ACHN (cell line): Measurements from ENCODE around the gene DES.

Experiments
- DNase-seq: peaks from one replicate; pipeline ENCODE4 v3.0.0-alpha.2; 2015
- in situ Hi-C: cut with HindIII; loops from 2 replicates; pipeline ENCODE4 v1.10.0; 2017; ENCODE audit warnings: low sequenced_read_pairs, low pct_ligation_motif_present, low pct_unique_long_range_greater_than_20kb

DES gene

DNA sequence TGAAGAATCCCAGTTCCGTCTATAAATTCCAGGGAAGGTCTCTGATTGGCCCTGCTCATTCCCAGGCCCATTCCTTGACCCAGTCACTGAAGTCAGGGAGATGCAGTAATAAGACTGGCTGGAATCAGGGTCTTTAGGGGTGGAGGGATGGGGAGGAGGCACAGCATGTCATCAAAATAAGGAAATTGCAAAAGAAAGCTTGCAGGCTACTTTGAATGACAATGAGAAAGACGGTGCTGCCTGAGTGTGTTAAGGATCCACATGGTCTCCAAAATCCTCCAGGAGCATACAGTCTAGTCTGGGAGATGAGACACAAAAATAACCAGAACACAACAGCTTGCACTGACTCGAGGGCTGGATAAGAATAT, 2.0 kb upstream of the DES start:
- in situ Hi-C loops = no loop called here
- no peak for DNase-seq

DNA sequence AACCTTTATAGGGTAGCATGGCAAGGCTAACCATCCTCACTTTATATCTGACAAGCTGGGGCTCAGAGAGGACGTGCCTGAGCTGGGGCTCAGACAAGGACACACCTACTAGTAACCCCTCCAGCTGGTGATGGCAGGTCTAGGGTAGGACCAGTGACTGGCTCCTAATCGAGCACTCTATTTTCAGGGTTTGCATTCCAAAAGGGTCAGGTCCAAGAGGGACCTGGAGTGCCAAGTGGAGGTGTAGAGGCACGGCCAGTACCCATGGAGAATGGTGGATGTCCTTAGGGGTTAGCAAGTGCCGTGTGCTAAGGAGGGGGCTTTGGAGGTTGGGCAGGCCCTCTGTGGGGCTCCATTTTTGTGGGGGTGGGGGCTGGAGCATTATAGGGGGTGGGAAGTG, 1.2 kb upstream of the DES start:
- no peak for DNase-seq
- in situ Hi-C loops = no loop called here

DNA sequence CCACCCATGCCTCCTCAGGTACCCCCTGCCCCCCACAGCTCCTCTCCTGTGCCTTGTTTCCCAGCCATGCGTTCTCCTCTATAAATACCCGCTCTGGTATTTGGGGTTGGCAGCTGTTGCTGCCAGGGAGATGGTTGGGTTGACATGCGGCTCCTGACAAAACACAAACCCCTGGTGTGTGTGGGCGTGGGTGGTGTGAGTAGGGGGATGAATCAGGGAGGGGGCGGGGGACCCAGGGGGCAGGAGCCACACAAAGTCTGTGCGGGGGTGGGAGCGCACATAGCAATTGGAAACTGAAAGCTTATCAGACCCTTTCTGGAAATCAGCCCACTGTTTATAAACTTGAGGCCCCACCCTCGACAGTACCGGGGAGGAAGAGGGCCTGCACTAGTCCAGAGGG, 803 bp upstream of the DES start:
- in situ Hi-C loops = no loop called here
- no peak for DNase-seq

DNA sequence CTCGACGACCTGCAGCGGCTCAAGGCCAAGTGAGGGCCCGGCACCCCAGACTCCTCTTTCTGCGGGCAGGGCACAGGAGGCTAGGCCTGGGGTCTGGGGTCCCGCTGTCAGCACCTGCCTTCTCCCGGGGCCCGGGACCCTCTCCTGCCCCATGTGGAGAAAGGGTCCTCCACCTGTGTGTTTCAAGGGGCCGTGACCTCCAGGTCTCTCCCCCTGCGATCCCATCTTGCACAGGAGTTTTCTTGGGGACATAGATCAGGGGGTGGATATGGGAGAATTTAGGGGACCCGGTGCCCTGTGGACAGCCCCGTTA, 791 bp downstream of the DES start:
- in situ Hi-C loops = no loop called here
- no peak for DNase-seq

DNA sequence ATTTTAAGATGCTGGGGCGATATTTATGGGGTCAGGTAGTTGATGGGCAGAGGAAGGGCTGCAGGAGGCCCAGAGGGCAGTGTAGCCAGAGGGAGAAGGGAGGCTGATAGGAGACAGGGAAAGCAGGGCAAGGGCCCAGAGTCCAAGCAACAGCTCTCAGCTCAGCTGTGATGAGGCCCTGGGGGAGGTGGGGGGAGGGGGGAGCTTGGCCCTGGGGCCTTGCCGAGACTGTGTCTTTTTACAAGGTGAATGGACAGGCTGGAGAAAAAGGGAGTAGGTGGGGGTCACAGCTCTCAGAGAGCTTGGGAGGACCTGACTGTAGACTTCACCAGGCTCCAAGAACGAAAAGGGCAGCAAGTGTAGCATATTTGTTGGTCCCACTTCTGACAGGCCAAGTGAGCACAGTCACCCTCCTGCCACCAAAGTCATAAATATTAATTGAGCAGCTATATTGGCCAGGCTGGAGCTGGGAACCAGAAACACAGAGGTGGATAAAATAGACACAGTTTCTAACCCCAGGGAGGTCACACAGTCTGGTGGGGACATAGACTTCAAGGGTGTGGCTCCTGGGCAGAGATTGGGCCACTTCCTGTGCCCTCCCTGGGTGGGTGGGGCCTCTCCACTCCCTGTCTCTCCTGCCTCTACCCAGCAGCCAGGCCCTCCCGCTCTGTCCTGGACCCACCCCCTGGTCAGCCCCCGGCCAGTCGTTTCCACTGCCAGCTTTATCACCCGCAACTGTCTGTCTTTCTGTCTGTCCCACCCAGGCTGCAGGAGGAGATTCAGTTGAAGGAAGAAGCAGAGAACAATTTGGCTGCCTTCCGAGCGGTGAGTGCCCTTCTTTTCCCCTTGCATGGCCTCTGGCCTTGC, 1.4 kb downstream of the DES start:
- in situ Hi-C loops = no loop called here
- no peak for DNase-seq

DNA sequence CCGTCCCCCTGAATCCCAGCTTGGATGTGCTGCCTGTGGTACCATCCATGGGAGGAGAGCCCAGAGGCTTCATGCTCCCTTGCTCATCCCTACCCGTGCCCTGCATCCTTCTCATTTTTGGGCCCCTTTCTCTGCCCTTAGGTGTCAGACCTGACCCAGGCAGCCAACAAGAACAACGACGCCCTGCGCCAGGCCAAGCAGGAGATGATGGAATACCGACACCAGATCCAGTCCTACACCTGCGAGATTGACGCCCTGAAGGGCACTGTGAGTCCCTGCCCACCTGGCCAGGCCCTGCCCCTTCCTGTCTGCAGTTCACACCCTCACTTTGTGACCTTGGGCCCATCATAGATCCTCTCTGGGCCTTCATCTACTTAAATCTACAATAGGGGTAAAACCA, 2.5 kb downstream of the DES start:
- DNase-seq = no peak
- in situ Hi-C loops = no loop called here

DNA sequence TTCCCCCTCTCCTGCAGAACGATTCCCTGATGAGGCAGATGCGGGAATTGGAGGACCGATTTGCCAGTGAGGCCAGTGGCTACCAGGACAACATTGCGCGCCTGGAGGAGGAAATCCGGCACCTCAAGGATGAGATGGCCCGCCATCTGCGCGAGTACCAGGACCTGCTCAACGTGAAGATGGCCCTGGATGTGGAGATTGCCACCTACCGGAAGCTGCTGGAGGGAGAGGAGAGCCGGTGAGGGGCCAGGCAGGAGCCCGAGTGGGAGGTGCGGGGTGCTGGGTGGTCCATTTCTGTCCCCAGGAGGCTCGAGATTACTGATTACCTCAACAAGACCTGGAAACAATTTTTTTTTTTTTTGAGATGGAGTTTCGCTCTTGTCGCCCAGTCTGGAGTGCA, 3.1 kb downstream of the DES start:
- no peak for DNase-seq
- in situ Hi-C loops = no loop called here

DNA sequence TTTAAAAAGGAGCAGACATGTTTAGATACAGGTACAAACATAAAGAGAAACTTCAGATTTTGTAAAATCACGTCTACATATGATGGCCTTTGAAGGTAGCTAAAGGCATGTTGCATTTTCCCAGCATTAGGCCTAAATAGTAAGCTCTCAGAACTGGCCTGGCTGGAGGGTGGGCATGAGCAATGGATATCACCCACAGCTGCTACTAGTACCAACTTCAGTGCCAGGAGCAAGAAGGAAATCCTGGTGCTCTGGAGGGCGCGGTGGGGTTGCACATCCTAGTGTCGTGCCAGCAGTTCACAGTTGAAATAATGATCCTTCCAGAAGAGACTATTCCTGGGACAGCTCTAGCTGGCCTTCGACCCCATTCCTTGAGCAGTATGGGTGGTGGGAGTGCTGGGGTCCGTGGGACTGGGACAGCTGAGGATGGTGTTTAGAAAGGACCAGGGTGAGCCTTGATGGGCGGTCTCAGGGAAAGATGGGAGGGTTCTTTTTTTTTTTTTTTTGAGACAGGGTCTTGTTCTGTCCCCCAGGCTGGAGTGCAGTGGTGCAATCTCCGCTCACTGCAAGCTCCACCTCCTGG, 4.9 kb downstream of the DES start:
- in situ Hi-C loops = no loop called here
- no peak for DNase-seq

DNA sequence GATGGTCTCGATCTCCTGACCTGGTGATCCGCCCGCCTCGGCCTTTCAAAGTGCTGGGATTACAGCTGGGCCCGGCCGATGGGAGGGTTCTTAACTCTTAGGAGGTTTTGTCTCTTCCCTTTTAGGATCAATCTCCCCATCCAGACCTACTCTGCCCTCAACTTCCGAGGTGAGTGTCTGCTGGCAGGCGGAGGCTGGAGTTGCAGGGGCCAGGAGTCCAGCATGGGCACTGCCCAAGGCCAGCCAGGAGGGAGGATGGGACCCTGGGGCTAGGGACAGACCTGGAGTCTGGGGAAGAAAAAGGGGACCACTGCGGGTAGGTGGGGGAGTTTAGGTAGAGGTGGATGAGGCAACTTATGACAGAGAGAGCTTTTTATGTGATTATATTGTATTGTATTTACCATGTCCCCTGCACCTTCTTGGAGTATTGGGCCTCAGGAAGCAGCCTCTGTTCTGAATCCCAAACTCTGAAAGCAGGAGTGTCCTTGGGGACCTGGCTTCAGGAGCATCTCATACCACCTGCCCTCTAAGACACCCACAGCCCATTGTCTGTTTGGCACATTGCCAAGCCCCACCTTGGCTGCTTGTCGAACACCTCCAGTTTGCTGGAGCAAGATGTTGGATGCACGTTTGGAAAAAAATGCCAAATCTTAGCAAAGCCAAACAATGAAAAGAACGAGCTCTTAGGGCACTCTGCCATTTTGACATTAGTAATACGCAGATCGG, 5.6 kb downstream of the DES start:
- in situ Hi-C loops = no loop called here
- no peak for DNase-seq

DNA sequence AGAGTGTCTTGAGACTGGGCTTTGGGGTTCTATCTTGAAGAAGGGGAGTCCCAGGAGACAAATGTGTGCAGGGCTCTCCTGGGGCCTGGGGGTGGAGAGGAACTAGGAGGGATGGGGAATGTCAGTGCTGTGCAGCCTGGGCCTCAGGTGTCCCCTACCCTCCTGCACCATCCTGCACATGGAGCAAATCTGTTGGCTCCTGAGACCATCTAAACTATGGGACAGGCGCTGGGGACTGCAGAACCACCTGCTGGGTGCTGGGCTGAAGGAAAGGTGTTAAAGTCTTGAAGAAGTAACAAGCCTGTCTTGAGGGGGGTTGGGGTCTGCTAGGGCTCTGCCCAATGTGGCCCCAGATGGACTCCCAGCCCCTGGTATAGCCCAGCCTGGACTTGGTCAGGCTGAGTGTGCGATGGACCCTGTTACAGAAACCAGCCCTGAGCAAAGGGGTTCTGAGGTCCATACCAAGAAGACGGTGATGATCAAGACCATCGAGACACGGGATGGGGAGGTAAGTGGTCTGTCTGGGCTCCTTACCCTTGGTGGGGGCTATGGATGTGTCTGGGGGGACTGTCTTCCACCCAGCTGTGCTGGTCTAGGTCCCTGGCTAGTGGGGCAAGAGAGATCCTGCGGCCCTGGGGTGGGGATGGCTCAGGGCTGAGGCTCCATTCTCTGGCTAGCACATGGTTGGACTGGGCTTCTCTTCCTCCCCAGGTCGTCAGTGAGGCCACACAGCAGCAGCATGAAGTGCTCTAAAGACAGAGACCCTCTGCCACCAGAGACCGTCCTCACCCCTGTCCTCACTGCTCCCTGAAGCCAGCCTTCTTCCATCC, 7.3 kb downstream of the DES start:
- in situ Hi-C loops = no loop called here
- DNase-seq = no peak

DNA sequence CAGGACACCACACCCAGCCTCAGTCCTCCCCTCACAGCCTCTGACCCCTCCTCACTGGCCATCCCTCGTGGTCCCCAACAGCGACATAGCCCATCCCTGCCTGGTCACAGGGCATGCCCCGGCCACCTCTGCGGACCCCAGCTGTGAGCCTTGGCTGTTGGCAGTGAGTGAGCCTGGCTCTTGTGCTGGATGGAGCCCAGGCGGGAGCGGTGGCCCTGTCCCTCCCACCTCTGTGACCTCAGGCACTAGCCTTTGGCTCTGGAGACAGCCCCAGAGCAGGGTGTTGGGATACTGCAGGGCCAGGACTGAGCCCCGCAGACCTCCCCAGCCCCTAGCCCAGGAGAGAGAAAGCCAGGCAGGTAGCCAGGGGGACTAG, 7.9 kb downstream of the DES start:
- DNase-seq = no peak

DNA sequence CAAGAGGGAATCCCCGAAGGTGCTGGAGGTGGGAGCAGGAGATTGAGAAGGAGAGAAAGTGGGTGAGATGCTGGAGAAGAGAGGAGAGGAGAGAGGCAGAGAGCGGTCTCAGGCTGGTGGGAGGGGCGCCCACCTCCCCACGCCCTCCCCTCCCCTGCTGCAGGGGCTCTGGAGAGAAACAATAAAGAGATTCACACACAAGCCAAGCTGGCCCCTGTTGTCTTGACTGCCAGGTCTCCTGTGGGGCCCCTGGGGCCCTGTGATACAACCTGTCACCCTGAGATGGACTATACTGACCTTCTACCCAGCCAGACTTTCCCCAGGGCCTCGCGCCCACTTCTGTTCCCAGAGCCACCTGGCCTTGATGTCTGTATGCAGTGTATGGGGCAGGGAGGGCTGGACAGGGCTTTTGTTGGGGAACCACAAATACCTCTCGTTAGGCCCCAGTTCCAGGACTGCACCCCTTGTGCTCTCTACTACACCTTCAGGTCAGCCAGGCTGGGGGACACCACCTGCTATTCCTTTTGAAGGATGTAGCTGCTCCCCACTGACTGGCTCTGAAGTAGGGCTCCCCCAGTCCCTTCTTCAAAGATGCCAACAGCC, 8.5 kb downstream of the DES start:
- DNase-seq = no peak
- in situ Hi-C loops = no loop called here

More for the DNA sequence above, 7.9 kb downstream of the DES start:
- in situ Hi-C loops = no loop called here

DNA sequence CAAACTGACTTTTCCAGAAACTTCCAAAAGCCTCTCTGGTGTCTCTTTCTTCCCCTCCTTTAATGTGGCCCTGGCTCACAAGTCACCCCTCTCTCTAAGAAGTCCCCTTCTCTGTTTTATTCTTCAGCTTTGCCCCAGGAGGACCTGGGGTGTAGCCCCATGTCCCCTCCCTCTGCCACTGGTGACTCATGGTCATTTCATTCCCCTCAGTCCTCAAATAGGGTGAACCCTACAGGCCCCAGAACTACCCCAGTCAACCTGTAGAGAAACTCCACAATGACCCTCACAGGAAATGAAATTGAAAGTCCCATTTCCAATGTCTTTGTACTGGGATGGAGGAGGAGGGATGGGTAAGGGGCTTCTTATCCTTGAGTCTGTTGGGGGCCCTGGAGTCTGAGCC, 10.3 kb downstream of the DES start:
- no peak for DNase-seq
- in situ Hi-C loops = no loop called here

DNA sequence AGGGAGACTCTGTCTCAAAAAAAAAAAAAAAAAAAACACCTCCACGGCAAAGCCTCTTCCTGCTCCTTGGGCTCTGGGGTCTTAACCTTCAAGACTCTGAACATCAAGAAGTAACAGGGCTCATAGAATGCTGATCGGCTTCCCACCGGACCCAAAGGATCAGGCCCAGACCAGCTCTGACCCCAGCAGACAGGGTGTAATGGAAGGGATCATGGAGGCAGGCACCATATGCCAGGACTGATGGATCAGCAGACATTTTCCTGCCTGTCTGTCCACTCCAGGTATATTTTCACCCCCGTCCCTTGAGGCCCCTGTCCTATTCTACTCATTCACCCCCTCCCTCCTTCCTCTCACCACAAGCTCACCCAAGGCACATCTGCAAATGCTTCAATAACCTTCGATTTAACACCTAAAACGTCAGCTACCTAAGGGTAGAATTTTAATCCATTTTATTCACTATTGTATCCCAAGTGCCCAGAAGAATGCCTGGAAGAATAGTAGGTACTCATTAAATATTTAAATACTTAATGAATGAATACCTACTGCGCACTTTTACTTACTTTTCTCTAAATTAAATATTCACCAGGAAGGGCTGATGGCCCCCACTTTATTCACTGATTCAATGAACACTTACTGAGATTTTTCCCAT, 11.9 kb downstream of the DES start:
- in situ Hi-C loops = no loop called here
- DNase-seq = no peak

DNA sequence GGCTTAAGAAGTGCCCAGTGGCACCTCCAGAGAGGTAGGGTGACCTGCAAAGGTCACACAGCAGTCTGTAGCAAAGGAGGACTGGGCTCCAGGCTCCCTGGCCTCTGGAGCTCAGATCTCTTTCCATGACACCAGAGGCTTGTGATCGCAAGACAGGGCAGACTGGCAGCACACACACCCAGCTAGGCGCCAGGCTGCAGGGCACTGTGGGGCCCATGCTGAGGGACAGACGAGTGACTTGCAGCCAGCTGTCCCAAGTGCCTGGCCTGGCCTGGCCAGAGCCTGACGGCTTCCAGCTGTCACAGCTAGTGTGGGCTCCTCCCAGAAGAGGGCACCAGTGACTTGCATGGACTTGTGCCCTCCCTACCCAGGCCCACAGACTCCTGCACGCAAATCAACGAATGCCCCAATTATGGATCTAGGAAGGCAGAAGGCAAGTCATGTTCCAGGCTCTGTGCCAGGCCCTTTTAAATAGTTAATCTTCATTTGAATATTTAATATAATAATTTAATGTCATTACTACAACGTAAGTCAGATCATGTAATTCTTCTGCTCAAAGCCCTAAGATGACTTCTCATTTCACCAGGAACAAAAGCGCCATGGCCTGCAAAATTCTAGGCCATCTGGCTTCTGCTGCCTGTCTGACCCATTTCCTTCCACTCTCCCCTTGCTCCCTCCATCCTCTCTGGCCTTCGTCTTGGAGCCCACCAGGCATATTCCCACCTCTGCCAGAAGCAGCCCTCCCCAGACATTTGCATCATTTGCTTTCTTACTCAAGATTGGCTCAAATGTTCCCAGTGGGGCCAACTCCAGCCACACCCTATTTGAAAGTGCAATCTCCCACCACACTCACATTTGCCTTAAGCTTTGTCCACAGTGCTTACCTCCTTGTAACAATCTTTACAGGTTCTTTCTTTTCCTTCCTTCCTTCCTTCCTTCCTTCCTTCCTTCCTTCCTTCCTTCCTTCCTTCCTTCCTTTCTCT, 12.7 kb downstream of the DES start:
- peak; percentile 23 for DNase-seq

DNA sequence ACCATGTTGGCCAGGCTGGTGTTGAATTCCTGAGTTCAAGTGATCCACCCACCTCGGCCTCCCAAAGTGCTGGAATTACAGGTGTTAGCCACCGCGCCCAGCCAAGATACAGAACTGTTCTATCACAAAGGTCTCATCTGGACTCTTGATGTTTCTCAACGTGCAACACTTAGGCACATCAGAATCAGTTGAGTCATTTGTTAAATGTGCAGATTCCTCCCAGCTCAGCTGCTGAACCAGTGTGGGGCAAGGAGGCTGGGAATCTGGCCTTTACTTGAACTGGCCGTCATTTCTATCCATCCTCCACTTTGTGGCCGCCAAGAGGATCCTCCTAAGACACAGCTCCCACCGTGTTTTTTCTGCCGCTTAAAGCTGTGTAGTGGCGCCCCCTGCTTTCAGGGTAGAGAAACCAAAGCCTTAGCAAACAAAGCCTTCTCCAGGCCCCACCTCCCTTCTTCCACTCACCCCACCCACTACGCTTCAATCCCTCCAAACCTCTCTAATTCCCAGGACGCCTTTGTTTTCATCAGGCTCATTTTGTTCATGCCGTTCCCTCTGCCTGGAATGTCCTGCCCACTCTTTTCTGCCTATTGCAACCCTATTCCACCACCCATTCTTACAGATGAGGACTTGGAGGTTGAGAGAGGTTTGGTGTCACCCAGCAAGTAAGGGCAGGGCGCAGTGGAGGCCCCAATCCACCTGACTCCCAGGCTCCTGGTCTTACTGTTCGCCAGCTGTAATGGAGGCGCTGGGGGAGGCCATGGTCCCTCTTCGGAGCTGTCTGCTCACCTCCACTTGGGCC, 15.7 kb downstream of the DES start:
- peak; percentile 64 for DNase-seq
- in situ Hi-C loops = no loop called here

More for the DNA sequence above, 12.7 kb downstream of the DES start:
- in situ Hi-C loops = no loop called here

DNA sequence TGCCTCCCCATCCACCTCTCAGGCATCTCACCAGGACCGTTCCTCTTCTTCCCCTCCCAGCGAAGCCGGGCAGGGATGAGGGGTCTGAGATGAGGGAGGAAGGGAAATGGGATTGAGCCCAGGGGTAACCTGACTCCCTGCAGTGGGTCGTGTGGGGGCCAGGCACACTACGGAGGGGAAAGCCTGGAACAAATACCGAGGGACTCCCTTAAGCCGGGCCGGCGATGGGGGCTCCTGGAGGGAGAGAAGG, 16.2 kb downstream of the DES start:
- DNase-seq = no peak
- in situ Hi-C loops = no loop called here
